HepG2 (cell line): ENCODE data around the gene CSF3R. TPM values are rescaled to one million over a fixed set of nuclear protein-coding genes. Genes with fewer than 3 reads are reported as not detected.

Experiments used
- ATAC-seq: fragments of 200-7000 bp; cut with Tn5 transposase; 3 replicates; pipeline ENCODE4 v1.9.1; 2020; ENCODE audit warnings: mild to moderate bottlenecking, moderate library complexity
- BruUV-seq: library from RNA; stranded (reverse); fragments of 400-500 nt; replicated peaks from 2 replicates; lab custom pipeline; 2021; lab: Mats Ljungman, UMichigan
- CTCF ChIA-PET: fragments of 300-600 bp; formaldehyde crosslinking; extraction: SDS; loops from one replicate; lab custom pipeline; 2021; ENCODE audit warnings: low total read pairs, inconsistent platforms, low intra/inter-chr PET ratio; lab: Yijun Ruan, JAX
- POLR2A ChIA-PET: fragments of 350-600 bp; sonication (Branson Sonifier 250); formaldehyde crosslinking; loops from one replicate; lab custom pipeline; 2020; ENCODE audit warnings: antibody characterized with exemption, inconsistent platforms; lab: Yijun Ruan, JAX
- DNase-seq: peaks from one replicate; pipeline ENCODE4 v3.0.0-alpha.2; 2015; ENCODE audit warnings: low spot score
- FAIRE-seq: peaks from 3 replicates; lab custom pipeline; 2011; peaks lifted over from hg19 to GRCh38; lab: Jason Lieb, UNC
- H2AFZ ChIP-seq: one replicate; pipeline ENCODE4 v1.6.1; 2011; ENCODE audit warnings: low read length, inconsistent platforms
- H3K27ac ChIP-seq: fragments of 300-600 bp; 3 replicates; pipeline ENCODE4 v1.8.0; 2011; ENCODE audit warnings: mixed run types, mild to moderate bottlenecking, mixed read lengths, low read length, inconsistent platforms; ENCODE audit not compliant: insufficient read depth; ENCODE audit errors: extremely low read length
- H3K27me3 ChIP-seq, 2 experiments: fragments of 200-600 bp in 1 of 2; 2 replicates in 1 of 2; 3 replicates in 1 of 2; pipeline versions ENCODE4 v1.6.0 to v1.8.0; 2011; ENCODE audit warnings: low read length in 2 of 2, mild to moderate bottlenecking in 2 of 2, moderate library complexity in 2 of 2, inconsistent platforms in 1 of 2; ENCODE audit not compliant: insufficient read depth in 2 of 2, control insufficient read depth in 1 of 2
- H3K36me3 ChIP-seq, 2 experiments: fragments of 200-600 bp in 1 of 2; replicated peaks in 1 of 2; 2 replicates in 1 of 2; 3 replicates in 1 of 2; pipeline versions ENCODE4 v1.5.1 to v1.8.0; 2011; ENCODE audit warnings: low read length in 2 of 2, inconsistent platforms in 1 of 2; ENCODE audit not compliant: insufficient read depth in 2 of 2, control insufficient read depth in 1 of 2
- H3K4me1 ChIP-seq: 2 replicates; pipeline ENCODE4 v1.5.1; 2012; ENCODE audit warnings: low read length, inconsistent platforms; ENCODE audit not compliant: insufficient read depth
- H3K4me2 ChIP-seq: 2 replicates; pipeline ENCODE4 v1.6.0; 2011; ENCODE audit warnings: low read depth, low read length, inconsistent platforms
- H3K4me3 ChIP-seq, 3 experiments: fragments of 200-600 bp in 1 of 3; sonication (generic), shearing (Covaris generic) in 1 of 3; replicated peaks in 1 of 3; 2 replicates each; pipeline ENCODE4 v1.5.1; 2011 to 2016; ENCODE audit warnings: low read length in 3 of 3, inconsistent platforms in 2 of 3, low read depth in 2 of 3, mild to moderate bottlenecking in 2 of 3, control low read depth in 1 of 3, mixed read lengths in 1 of 3; ENCODE audit not compliant: insufficient read depth in 1 of 3
- H3K79me2 ChIP-seq: one replicate; pipeline ENCODE4 v1.6.1; 2011; ENCODE audit warnings: low read length, inconsistent platforms; ENCODE audit not compliant: insufficient read depth
- H3K9ac ChIP-seq: 2 replicates; pipeline ENCODE4 v1.6.0; 2011; ENCODE audit warnings: mild to moderate bottlenecking, low read depth, low read length, inconsistent platforms; ENCODE audit not compliant: insufficient read depth
- H3K9me3 ChIP-seq: 2 replicates; pipeline ENCODE4 v1.5.1; 2012; ENCODE audit warnings: mild to moderate bottlenecking, low read length
- H4K20me1 ChIP-seq: 2 replicates; pipeline ENCODE4 v1.6.0; 2011; ENCODE audit warnings: inconsistent platforms, mild to moderate bottlenecking, low read length, moderate library complexity; ENCODE audit not compliant: insufficient read depth
- HNRNPK ChIP-seq: fragments of 200-400 bp; formaldehyde crosslinking; IDR thresholded peaks from 2 replicates; pipeline ENCODE4 v1.6.1; 2018; ENCODE audit warnings: low read length, low read depth, moderate library complexity, mild to moderate bottlenecking; ENCODE audit not compliant: poor library complexity, severe bottlenecking
- IRX3 ChIP-seq: sonication (generic); formaldehyde crosslinking; IDR thresholded peaks from 2 replicates; pipeline ENCODE4 v1.8.1; 2023; ENCODE audit warnings: mild to moderate bottlenecking, low read depth, missing genetic modification reagents, borderline replicate concordance
- NFATC3 ChIP-seq: sonication (generic); formaldehyde crosslinking; IDR thresholded peaks from 2 replicates; pipeline ENCODE4 v1.5.1; 2020; ENCODE audit warnings: mild to moderate bottlenecking, missing genetic modification reagents
- PAX8 ChIP-seq: sonication (generic); formaldehyde crosslinking; IDR thresholded peaks from 2 replicates; pipeline ENCODE4 v1.8.0; 2022; ENCODE audit warnings: mild to moderate bottlenecking, missing genetic modification reagents, borderline replicate concordance
- SP2 ChIP-seq: sonication (generic); formaldehyde crosslinking; IDR thresholded peaks from 2 replicates; pipeline ENCODE4 v1.5.1; 2020; ENCODE audit warnings: mild to moderate bottlenecking, missing genetic modification reagents
- SPEN ChIP-seq: sonication (generic); formaldehyde crosslinking; IDR thresholded peaks from 2 replicates; pipeline ENCODE4 v1.5.1; 2020; ENCODE audit warnings: low read depth, mild to moderate bottlenecking, missing genetic modification reagents
- TCF7L2 ChIP-seq: IDR thresholded peaks from 2 replicates; pipeline ENCODE4 v1.6.1; 2011; ENCODE audit warnings: mild to moderate bottlenecking, low read depth, low read length, moderate library complexity
- ZFAT ChIP-seq: sonication (generic); formaldehyde crosslinking; conservative IDR thresholded peaks from 2 replicates; pipeline ENCODE4 v1.8.1; 2023; ENCODE audit warnings: missing genetic modification reagents, inconsistent platforms
- ZSCAN9 ChIP-seq: IDR thresholded peaks from 2 replicates; pipeline ENCODE4 v1.6.1; 2016; ENCODE audit warnings: borderline replicate concordance
- WGBS: methylation state at CpG from one replicate; pipeline ENCODE4 v1.1.6; 2017; ENCODE audit warnings: low lambda C conversion rate; 5-methylcytosine and 5-hydroxymethylcytosine counted together
- in situ Hi-C: cut with HindIII; loops from 2 replicates; pipeline ENCODE4 v1.10.0; 2017; ENCODE audit warnings: low pct_unique_long_range_greater_than_20kb; ENCODE audit not compliant: extremely low pct_ligation_motif_present
- intact Hi-C: fragments of 100-400 bp; cut with micrococcal nuclease; formaldehyde crosslinking; loops from one replicate; pipeline ENCODE4 v1.10.0; 2022; ENCODE audit not compliant: unreplicated experiment
- polyA plus RNA-seq, 8 experiments: library from polyadenylated mRNA; depleted of rRNA in 3 of 8; stranded (reverse) in 7 of 8; unstranded in 1 of 8; fragments of >200 nt; fragmentation: Illumina TruSeq in 4 of 8; extraction: Trizol in 4 of 8; gene quantifications; 2 replicates each; pipeline versions ENCODE4 v1.2.1 to v1.2.3, GENCODE V29; 2011 to 2016; ENCODE audit warnings: low read depth in 4 of 8, missing spikeins in 1 of 8, mixed read lengths in 1 of 8; ENCODE audit not compliant: insufficient read depth in 1 of 8
- total RNA-seq, 5 experiments: library from RNA; depleted of rRNA; stranded (reverse); fragments of >200 nt; fragmentation: Illumina TruSeq; extraction: Trizol; gene quantifications; 2 replicates each; pipeline ENCODE4 v1.2.3, GENCODE V29; 2016; ENCODE audit warnings: low read depth in 1 of 5
- TF ChIP-seq, protein P1 (sequence below): sonication (generic); formaldehyde crosslinking; IDR thresholded peaks from 2 replicates; pipeline ENCODE4 v1.5.0; 2020; ENCODE audit warnings: missing genetic modification reagents
- TF ChIP-seq, protein P2 (sequence below): IDR thresholded peaks from 2 replicates; pipeline ENCODE4 v1.6.1; 2016; ENCODE audit warnings: mild to moderate bottlenecking, missing biosample characterization, missing genetic modification reagents
- TF ChIP-seq, protein P3 (sequence below): sonication (generic); formaldehyde crosslinking; conservative IDR thresholded peaks from 2 replicates; pipeline ENCODE4 v1.5.0; 2020; ENCODE audit warnings: missing genetic modification reagents
- TF ChIP-seq, protein P4 (sequence below): sonication (generic); formaldehyde crosslinking; IDR thresholded peaks from 2 replicates; pipeline ENCODE4 v1.4.0; 2020; ENCODE audit warnings: mild to moderate bottlenecking, missing genetic modification reagents
- TF ChIP-seq, protein P5 (sequence below): sonication (generic); formaldehyde crosslinking; IDR thresholded peaks from 2 replicates; pipeline ENCODE4 v1.5.0; 2020; ENCODE audit warnings: missing genetic modification reagents

Gene CSF3R
- total and polyA plus RNA-seq, 2 of the 13 experiments (the other 11 are each of a cell fraction or from before 2014, with no cell fraction given): 11.9 to 28.8 TPM

DNA sequence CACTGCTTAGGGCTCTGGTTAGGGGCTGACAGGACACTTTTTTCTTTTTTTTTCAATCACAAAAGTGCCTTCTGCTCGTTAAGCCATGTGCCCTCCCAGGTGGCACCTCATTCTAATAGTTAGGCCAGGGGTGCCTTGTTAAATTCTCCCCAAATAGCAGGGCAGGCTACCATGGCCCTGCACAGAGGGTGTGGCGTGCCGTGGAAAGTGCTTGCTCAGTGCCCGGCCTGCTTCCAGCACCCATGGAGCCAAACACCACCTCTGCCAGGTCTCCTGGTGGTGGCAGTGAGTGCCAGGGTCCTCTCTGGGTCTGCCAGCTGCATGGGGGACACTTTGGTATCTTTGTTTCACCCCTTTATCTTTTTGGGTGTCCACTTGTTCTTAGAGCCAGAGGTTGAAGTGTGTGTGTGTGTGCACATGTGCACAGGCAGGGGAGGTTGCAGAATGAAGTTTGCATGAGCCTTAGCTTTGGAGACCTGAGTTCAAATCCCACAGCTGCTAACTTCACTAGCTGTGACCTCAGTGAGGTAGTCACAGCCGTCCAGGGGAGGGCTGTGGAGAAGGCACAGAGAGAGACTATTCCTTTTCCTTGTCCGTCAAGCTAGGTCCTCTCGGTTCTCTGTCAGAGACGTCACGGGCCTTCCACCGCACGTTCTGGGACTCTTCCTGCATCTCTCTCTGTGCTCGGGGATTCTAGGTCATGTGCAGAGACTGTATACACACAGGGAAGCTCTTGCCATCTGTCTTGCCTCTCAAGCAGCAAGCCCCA lies 39.9 kb upstream of the CSF3R start:
- BruUV-seq: no TSS peak
- ATAC-seq (no peak), DNase-seq (no peak), FAIRE-seq (no peak)
- intact Hi-C loops (no loop called here), in situ Hi-C loops (no loop called here)
- H2AFZ ChIP-seq: no peak overlapping the region
- H3K27me3 ChIP-seq: peaks cover 0 to 9% of the 10 kb centered on the region in 2 experiments; a peak in 3 of 5 replicates
- no peak overlapping the region for H3K4me2 ChIP-seq
- TF ChIP-seq SPEN (CRISPR knock-in tag) (no peak), SP2 (no peak), IRX3 (CRISPR knock-in tag) (no peak), ZSCAN9 (CRISPR knock-in tag) (no peak), TCF7L2 (no peak), HNRNPK (no peak), PAX8 (CRISPR knock-in tag) (no peak), NFATC3 (CRISPR knock-in tag) (no peak), ZFAT (CRISPR knock-in tag) (no peak)
- TF ChIP-seq, protein P1, sequence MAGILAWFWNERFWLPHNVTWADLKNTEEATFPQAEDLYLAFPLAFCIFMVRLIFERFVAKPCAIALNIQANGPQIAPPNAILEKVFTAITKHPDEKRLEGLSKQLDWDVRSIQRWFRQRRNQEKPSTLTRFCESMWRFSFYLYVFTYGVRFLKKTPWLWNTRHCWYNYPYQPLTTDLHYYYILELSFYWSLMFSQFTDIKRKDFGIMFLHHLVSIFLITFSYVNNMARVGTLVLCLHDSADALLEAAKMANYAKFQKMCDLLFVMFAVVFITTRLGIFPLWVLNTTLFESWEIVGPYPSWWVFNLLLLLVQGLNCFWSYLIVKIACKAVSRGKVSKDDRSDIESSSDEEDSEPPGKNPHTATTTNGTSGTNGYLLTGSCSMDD (CRISPR knock-in tag): no peak
- TF ChIP-seq, protein P2, sequence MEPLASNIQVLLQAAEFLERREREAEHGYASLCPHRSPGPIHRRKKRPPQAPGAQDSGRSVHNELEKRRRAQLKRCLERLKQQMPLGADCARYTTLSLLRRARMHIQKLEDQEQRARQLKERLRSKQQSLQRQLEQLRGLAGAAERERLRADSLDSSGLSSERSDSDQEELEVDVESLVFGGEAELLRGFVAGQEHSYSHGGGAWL (CRISPR knock-in tag): no peak
- TF ChIP-seq, protein P3, sequence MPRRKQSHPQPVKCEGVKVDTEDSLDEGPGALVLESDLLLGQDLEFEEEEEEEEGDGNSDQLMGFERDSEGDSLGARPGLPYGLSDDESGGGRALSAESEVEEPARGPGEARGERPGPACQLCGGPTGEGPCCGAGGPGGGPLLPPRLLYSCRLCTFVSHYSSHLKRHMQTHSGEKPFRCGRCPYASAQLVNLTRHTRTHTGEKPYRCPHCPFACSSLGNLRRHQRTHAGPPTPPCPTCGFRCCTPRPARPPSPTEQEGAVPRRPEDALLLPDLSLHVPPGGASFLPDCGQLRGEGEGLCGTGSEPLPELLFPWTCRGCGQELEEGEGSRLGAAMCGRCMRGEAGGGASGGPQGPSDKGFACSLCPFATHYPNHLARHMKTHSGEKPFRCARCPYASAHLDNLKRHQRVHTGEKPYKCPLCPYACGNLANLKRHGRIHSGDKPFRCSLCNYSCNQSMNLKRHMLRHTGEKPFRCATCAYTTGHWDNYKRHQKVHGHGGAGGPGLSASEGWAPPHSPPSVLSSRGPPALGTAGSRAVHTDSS: no peak
- TF ChIP-seq, protein P4, sequence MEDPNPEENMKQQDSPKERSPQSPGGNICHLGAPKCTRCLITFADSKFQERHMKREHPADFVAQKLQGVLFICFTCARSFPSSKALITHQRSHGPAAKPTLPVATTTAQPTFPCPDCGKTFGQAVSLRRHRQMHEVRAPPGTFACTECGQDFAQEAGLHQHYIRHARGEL (CRISPR knock-in tag): no peak
- TF ChIP-seq, protein P5, sequence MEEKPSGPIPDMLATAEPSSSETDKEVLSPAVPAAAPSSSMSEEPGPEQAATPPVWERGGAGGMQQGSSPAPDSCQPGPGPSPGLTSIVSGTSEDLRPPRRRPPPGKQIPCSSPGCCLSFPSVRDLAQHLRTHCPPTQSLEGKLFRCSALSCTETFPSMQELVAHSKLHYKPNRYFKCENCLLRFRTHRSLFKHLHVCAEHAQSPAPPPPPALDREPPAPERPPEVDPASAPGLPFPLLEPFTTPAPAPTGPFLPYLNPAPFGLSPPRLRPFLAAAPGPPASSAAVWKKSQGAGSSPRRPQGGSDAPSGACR: no peak
- no peaks in the 10 kb centered on the region for H3K36me3 ChIP-seq
- no peak overlapping the region for H3K27ac ChIP-seq
- no peaks in the 10 kb centered on the region for H3K79me2 ChIP-seq
- no peaks in the 10 kb centered on the region for H4K20me1 ChIP-seq
- H3K4me3 ChIP-seq: no peak overlapping the region
- POLR2A ChIA-PET: no interaction called here
- 0 out of 2 replicates have a peak, but pooled peaks cover under 1% of the 10 kb centered on the region for H3K4me1 ChIP-seq
- 42% methylated on average over 11 of the region's 12 CpGs for WGBS
- CTCF ChIA-PET: no interaction called here
- H3K9me3 ChIP-seq: no peaks in the 10 kb centered on the region
- no peak overlapping the region for H3K9ac ChIP-seq
